Glutamatergic neuron (in vitro differentiated cells): ENCODE measurements around the gene GLS. TPM values are rescaled to one million over a fixed set of nuclear protein-coding genes. Genes with fewer than 3 reads are reported as not detected.

ENCODE experiments used
- DNase-seq: peaks from one replicate; pipeline ENCODE4 v3.0.0; 2022
- H3K27ac Mint-ChIP-seq: one replicate; pipeline ENCODE4 v1.8.0; 2020; ENCODE audit warnings: mild to moderate bottlenecking, mixed read lengths, inconsistent platforms; ENCODE audit not compliant: unreplicated experiment
- H3K27me3 Mint-ChIP-seq: one replicate; pipeline ENCODE4 v1.8.0; 2020; ENCODE audit warnings: mild to moderate bottlenecking, moderate library complexity, mixed read lengths, inconsistent platforms; ENCODE audit not compliant: unreplicated experiment
- H3K36me3 Mint-ChIP-seq: one replicate; pipeline ENCODE4 v1.8.0; 2020; ENCODE audit warnings: mild to moderate bottlenecking, mixed read lengths, inconsistent platforms; ENCODE audit not compliant: unreplicated experiment
- H3K4me1 Mint-ChIP-seq: one replicate; pipeline ENCODE4 v1.8.0; 2020; ENCODE audit warnings: mild to moderate bottlenecking, low read depth, mixed read lengths, inconsistent platforms; ENCODE audit not compliant: unreplicated experiment
- H3K4me3 Mint-ChIP-seq: one replicate; pipeline ENCODE4 v1.8.0; 2020; ENCODE audit warnings: mild to moderate bottlenecking, mixed read lengths, inconsistent platforms; ENCODE audit not compliant: unreplicated experiment
- H3K9me3 Mint-ChIP-seq: one replicate; pipeline ENCODE4 v1.8.0; 2020; ENCODE audit warnings: mild to moderate bottlenecking, moderate library complexity, mixed read lengths, inconsistent platforms; ENCODE audit not compliant: unreplicated experiment
- total RNA-seq: library from RNA; stranded (reverse); fragmentation: NEBNext Ultra II Directional; extraction: Animal tissue kit (Norgen Biotek cat#: 25700); gene quantifications from one replicate; pipeline ENCODE4 v1.2.1, GENCODE V29; 2021; ENCODE audit not compliant: unreplicated experiment
- TF ChIP-seq, protein P1 (sequence below): fragments of 200-600 bp; sonication (generic); IDR thresholded peaks from one replicate; pipeline ENCODE4 v1.5.0; 2021; ENCODE audit not compliant: partially characterized antibody, unreplicated experiment

Gene GLS
- total RNA-seq, 1 donor from 2014 or later = 120 TPM

DNA sequence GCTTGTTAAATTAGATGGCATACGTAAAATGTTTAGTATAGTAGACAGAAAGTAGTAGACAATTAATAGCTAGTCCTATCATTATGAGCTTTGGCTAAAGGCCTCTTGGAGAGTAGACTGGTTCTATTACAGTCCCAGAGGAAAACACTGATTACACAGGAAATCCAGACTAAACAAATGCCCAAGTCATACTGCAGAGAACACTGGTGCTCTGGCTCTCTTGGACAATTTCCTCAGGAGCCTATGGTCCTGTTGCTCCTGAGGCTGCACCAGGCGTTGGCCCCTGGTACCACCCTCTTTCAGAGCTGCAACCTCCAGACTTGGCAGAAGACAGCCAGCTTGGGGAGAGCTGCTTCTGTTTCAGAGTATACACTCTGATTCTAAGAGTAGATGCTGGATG, 91.6 kb downstream of the GLS start:
- Mint-ChIP-seq H3K4me1 (peaks cover 7% of the 10 kb centered on the region), H3K36me3 (peaks cover 7% of the 10 kb centered on the region), H3K4me3 (no peak overlapping the region), H3K27ac (no peak overlapping the region), H3K27me3 (no peaks in the 10 kb centered on the region), H3K9me3 (peaks cover 1% of the 10 kb centered on the region)
- DNase-seq = no peak
- TF ChIP-seq, protein P1, sequence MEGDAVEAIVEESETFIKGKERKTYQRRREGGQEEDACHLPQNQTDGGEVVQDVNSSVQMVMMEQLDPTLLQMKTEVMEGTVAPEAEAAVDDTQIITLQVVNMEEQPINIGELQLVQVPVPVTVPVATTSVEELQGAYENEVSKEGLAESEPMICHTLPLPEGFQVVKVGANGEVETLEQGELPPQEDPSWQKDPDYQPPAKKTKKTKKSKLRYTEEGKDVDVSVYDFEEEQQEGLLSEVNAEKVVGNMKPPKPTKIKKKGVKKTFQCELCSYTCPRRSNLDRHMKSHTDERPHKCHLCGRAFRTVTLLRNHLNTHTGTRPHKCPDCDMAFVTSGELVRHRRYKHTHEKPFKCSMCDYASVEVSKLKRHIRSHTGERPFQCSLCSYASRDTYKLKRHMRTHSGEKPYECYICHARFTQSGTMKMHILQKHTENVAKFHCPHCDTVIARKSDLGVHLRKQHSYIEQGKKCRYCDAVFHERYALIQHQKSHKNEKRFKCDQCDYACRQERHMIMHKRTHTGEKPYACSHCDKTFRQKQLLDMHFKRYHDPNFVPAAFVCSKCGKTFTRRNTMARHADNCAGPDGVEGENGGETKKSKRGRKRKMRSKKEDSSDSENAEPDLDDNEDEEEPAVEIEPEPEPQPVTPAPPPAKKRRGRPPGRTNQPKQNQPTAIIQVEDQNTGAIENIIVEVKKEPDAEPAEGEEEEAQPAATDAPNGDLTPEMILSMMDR = no peak

DNA sequence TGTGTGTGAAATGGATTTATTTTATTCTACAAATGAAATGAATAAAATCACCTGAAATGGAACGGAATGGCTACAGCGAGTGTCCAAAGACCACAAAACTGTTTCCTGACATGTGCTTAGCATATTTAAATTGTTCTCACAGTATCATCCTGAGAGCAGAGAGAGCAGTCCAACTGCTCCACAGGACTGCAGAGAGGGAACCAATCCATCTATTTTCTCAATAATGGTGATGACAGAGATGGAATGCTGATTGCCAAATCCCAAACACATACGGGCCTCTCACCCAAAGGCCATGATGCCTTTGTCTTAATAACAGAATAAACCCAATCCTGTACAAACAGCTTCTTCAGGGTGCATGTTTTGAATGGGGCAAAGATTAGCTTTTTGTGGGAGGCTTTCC, 92.2 kb downstream of the GLS start:
- no peak overlapping the region for H3K4me3 Mint-ChIP-seq
- H3K9me3 Mint-ChIP-seq = peaks cover 1% of the 10 kb centered on the region
- no peaks in the 10 kb centered on the region for H3K27me3 Mint-ChIP-seq
- peaks cover 7% of the 10 kb centered on the region for H3K36me3 Mint-ChIP-seq
- no peak for DNase-seq
- H3K4me1 Mint-ChIP-seq = peaks cover 7% of the 10 kb centered on the region
- TF ChIP-seq, protein P1 = no peak
- H3K27ac Mint-ChIP-seq = no peak overlapping the region

DNA sequence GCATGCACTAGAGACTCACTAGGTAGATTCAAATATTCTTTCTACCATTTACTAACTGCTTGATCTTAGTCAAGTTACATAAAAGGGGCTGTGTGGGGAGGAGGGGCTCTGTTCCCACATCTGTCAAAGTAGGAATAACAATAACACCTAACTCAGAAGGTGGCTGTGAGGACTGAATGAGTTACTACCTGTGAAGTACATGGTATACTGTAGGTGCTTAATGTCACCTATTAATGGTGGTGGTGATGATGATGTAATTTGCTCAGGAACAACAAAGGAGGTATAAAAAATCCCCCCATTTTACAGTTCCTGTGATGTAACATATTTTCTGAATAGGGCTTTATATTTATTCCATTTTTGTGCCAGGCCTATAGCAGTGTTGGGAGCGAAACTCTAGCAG, 92.6 kb downstream of the GLS start:
- DNase-seq = no peak
- Mint-ChIP-seq H3K27ac (no peak overlapping the region), H3K4me3 (no peak overlapping the region), H3K9me3 (peaks cover 1% of the 10 kb centered on the region), H3K4me1 (peaks cover 7% of the 10 kb centered on the region), H3K36me3 (peaks cover 7% of the 10 kb centered on the region), H3K27me3 (no peaks in the 10 kb centered on the region)
- TF ChIP-seq, protein P1 = no peak

DNA sequence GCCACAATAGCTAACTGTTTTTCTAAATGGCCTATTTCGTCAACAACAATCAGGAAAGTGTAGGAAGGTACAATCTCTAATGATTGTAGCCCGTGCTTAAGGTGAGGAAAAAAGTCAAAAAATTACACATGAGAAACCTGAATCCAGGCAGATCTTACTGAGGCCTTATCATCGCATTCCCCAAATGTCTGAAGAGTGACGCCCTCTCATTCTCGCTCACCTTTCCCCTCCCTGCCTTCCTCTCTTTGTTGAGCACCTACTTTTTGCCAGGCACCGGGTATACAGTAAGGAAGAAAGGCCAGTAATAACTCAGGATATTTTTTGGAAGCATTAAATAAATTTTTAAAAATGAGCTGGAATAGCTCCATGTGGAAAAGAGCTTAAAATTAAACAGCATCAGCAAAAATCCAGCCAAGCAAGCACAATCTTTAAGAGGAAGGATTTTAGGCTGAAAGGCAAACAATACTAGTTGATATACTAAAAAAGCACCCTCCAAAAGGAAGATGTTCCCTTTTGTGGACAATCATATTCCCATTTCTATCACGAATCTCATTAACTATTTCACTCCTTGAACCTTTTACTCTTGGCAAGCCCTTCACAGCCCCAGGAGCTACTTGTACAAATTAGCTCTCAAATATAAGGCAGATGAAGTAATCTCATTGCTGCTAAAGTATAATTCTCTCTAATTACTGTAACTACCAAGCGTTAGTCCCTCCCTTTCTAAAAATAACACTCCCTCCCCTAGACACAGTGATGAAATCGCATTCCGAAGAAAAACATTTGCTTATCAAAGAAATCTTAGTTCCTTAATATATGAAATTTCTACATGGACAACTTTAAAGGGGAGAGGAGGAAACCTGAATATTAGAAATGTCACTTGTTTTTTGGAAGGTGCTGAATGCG, 93.4 kb downstream of the GLS start:
- H3K4me1 Mint-ChIP-seq = peaks cover 7% of the 10 kb centered on the region
- TF ChIP-seq, protein P1 = no peak
- peaks cover 1% of the 10 kb centered on the region for H3K9me3 Mint-ChIP-seq
- no peak overlapping the region for H3K27ac Mint-ChIP-seq
- peaks cover 7% of the 10 kb centered on the region for H3K36me3 Mint-ChIP-seq
- DNase-seq = no peak
- H3K4me3 Mint-ChIP-seq = no peak overlapping the region
- H3K27me3 Mint-ChIP-seq = no peaks in the 10 kb centered on the region
